Osteoblast (primary cell): Measurements from ENCODE around the gene FEZF1. TPM values are rescaled to one million over a fixed set of nuclear protein-coding genes. Genes with fewer than 3 reads are reported as not detected.

Source experiments
- DNase-seq: peaks from one replicate; pipeline ENCODE4 v3.0.0; 2011; ENCODE audit warnings: low spot score, mixed read lengths; ENCODE audit not compliant: insufficient read length; ENCODE audit errors: missing footprints
- H2AFZ ChIP-seq: 2 replicates; pipeline ENCODE4 v1.6.0; 2011; ENCODE audit warnings: mild to moderate bottlenecking, low read length
- H3K27ac ChIP-seq: 2 replicates; pipeline ENCODE4 v1.5.1; 2011; ENCODE audit warnings: mild to moderate bottlenecking, low read depth, low read length, moderate library complexity
- H3K27me3 ChIP-seq: 2 replicates; pipeline ENCODE4 v1.6.0; 2012; ENCODE audit warnings: mild to moderate bottlenecking, control low read depth, inconsistent platforms, low read length, moderate library complexity; ENCODE audit not compliant: insufficient read depth
- H3K36me3 ChIP-seq: 2 replicates; pipeline ENCODE4 v1.5.1; 2011; ENCODE audit warnings: mild to moderate bottlenecking, low read length, control low read depth, moderate library complexity; ENCODE audit not compliant: insufficient read depth
- H3K4me1 ChIP-seq: 2 replicates; pipeline ENCODE4 v1.5.1; 2011; ENCODE audit warnings: mild to moderate bottlenecking, low read length, control low read depth, moderate library complexity; ENCODE audit not compliant: insufficient read depth
- H3K4me2 ChIP-seq: 2 replicates; pipeline ENCODE4 v1.6.0; 2011; ENCODE audit warnings: mild to moderate bottlenecking, low read length; ENCODE audit not compliant: insufficient read depth
- H3K4me3 ChIP-seq: fragments of 200-600 bp; sonication (generic); 3 replicates; pipeline ENCODE4 v1.5.1; 2012; ENCODE audit warnings: mild to moderate bottlenecking, low read length, inconsistent platforms; ENCODE audit not compliant: insufficient read depth
- H3K79me2 ChIP-seq: 2 replicates; pipeline ENCODE4 v1.6.0; 2012; ENCODE audit warnings: mild to moderate bottlenecking, low read length, control low read depth, inconsistent platforms; ENCODE audit not compliant: insufficient read depth
- H3K9me3 ChIP-seq: 2 replicates; pipeline ENCODE4 v1.5.1; 2011; ENCODE audit warnings: low read depth, low read length, control low read depth
- H4K20me1 ChIP-seq: 2 replicates; pipeline ENCODE4 v1.6.0; 2012; ENCODE audit warnings: mild to moderate bottlenecking, low read length, control low read depth; ENCODE audit not compliant: insufficient read depth
- total RNA-seq: library from RNA; depleted of rRNA; stranded (reverse); fragments of >200 nt; gene quantifications from 2 replicates; pipeline ENCODE4 v1.2.3, GENCODE V29; 2012
- TF ChIP-seq, protein P1 (sequence below): IDR thresholded peaks from 2 replicates; pipeline ENCODE4 v1.5.1; 2011; ENCODE audit warnings: mild to moderate bottlenecking, low read depth, low read length, moderate library complexity; ENCODE audit errors: extremely low read depth

Gene FEZF1
- total RNA-seq, 1 donor, result not detected

DNA sequence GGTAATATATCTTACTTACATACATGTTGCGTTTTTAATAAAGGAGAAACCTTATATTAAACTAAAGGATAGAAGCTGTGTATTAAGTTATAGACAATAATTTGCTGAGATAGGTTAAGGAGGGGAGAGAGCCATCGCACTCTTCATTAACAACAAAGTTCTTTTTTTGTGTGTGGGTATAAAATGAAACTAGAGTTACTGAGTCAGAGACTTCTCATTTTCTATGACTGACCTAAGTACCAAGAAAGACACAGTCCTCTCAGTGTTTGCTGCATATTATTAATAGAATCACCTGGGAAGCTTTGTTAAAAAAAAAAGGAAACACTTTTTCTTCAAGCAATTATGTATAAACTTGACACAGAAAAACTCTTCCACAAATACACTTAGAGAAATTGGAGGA lies 31.4 kb downstream of the FEZF1 start:
- Histone ChIP-seq H4K20me1 (no peaks in the 10 kb centered on the region), H3K9me3 (no peaks in the 10 kb centered on the region), H3K4me3 (no peak overlapping the region), H3K36me3 (no peaks in the 10 kb centered on the region), H3K79me2 (no peaks in the 10 kb centered on the region), H3K4me1 (no peaks in the 10 kb centered on the region), H3K27me3 (no peaks in the 10 kb centered on the region), H3K27ac (no peak overlapping the region), H2AFZ (no peak overlapping the region), H3K4me2 (no peak overlapping the region)
- DNase-seq, result no peak
- TF ChIP-seq, protein P1, sequence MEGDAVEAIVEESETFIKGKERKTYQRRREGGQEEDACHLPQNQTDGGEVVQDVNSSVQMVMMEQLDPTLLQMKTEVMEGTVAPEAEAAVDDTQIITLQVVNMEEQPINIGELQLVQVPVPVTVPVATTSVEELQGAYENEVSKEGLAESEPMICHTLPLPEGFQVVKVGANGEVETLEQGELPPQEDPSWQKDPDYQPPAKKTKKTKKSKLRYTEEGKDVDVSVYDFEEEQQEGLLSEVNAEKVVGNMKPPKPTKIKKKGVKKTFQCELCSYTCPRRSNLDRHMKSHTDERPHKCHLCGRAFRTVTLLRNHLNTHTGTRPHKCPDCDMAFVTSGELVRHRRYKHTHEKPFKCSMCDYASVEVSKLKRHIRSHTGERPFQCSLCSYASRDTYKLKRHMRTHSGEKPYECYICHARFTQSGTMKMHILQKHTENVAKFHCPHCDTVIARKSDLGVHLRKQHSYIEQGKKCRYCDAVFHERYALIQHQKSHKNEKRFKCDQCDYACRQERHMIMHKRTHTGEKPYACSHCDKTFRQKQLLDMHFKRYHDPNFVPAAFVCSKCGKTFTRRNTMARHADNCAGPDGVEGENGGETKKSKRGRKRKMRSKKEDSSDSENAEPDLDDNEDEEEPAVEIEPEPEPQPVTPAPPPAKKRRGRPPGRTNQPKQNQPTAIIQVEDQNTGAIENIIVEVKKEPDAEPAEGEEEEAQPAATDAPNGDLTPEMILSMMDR, result no peak

DNA sequence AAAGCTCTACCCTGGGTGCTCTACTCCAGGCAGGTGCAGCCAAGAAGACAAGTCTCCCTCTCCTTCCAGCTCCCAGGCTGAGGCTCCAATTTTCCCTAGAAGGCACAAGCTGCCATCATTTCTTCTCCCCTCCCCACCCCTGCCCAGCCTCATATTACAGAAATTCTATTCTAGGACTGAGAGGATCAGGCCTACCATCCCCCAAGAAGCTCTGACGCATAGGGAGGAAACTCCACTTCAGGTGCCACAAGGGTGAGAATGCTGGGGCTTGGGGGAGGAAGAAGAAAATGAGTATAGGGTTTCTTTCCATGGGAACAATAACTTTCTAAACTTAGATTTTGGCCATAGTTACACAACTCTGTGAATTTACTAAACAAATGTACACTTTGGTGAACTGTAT lies 35.3 kb downstream of the FEZF1 start:
- TF ChIP-seq, protein P1, result no peak
- H3K9me3 ChIP-seq, result no peaks in the 10 kb centered on the region

DNA sequence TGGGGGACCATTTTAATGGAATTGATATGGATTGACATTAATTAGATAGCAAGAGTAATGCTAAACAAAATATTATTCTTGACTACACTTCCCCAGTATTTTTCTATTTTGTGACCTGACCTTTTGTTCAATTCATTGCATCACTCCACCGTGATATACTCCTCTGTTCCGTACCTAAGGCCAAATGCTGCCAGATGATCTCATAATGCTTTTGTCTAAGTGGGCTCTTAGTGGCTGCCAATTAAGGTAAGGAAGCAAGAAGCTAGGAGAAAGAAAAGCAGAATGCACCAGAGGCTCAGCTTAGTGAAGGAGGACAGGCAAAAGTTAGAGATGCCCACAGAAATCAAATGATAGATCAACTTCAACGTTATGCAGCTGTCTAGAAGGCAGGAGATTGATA lies 36.4 kb downstream of the FEZF1 start:
- no peak for DNase-seq
- Histone ChIP-seq H3K9me3 (no peaks in the 10 kb centered on the region), H4K20me1 (no peaks in the 10 kb centered on the region), H3K36me3 (no peaks in the 10 kb centered on the region), H2AFZ (no peak overlapping the region), H3K79me2 (no peaks in the 10 kb centered on the region), H3K4me3 (no peak overlapping the region), H3K27me3 (no peaks in the 10 kb centered on the region), H3K27ac (no peak overlapping the region), H3K4me2 (no peak overlapping the region), H3K4me1 (no peaks in the 10 kb centered on the region)
- TF ChIP-seq, protein P1, result no peak

More for the DNA sequence above, 35.3 kb downstream of the FEZF1 start:
- Histone ChIP-seq H3K79me2 (no peaks in the 10 kb centered on the region), H3K4me3 (no peak overlapping the region), H3K4me2 (no peak overlapping the region), H3K4me1 (no peaks in the 10 kb centered on the region), H3K27ac (no peak overlapping the region), H2AFZ (no peak overlapping the region), H3K27me3 (no peaks in the 10 kb centered on the region), H4K20me1 (no peaks in the 10 kb centered on the region), H3K36me3 (no peaks in the 10 kb centered on the region)
- DNase-seq, result no peak

DNA sequence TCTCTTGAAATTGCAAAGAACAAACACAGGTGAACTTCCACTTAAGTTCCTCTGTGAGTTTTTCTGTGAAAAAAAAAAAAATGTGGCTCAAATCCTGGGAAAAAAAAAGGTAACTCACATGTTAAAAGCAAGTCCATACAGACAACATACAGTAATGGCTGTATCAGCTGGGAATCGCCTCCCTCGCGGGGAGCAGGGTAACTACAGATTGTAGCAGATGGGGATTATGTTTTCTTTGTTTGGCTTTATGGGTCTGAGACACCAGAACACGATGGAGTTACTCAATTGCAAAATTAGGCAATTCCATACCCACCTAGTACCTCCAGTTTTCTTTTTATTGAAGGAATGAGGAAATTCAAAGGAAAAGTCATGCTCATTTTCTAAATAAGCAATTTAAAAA lies 42.3 kb downstream of the FEZF1 start:
- Histone ChIP-seq H3K27me3 (no peaks in the 10 kb centered on the region), H3K4me3 (no peak overlapping the region), H3K9me3 (no peaks in the 10 kb centered on the region), H4K20me1 (no peaks in the 10 kb centered on the region), H3K27ac (no peak overlapping the region), H3K4me1 (no peaks in the 10 kb centered on the region), H3K36me3 (no peaks in the 10 kb centered on the region), H2AFZ (no peak overlapping the region), H3K4me2 (no peak overlapping the region), H3K79me2 (no peaks in the 10 kb centered on the region)
- TF ChIP-seq, protein P1, result no peak
- no peak for DNase-seq
